ENCODE results near the gene MIEN1. TPM values are rescaled to one million over a fixed set of nuclear protein-coding genes. Genes with fewer than 3 reads are reported as not detected.

Gene MIEN1, protein sequence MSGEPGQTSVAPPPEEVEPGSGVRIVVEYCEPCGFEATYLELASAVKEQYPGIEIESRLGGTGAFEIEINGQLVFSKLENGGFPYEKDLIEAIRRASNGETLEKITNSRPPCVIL
- 90.7 to 109 TPM (median 94.1 TPM) in 5 replicates for total RNA-seq (2022; extraction: Qiagen RNA extraction; ENCODE audit: low read depth)

DNA sequence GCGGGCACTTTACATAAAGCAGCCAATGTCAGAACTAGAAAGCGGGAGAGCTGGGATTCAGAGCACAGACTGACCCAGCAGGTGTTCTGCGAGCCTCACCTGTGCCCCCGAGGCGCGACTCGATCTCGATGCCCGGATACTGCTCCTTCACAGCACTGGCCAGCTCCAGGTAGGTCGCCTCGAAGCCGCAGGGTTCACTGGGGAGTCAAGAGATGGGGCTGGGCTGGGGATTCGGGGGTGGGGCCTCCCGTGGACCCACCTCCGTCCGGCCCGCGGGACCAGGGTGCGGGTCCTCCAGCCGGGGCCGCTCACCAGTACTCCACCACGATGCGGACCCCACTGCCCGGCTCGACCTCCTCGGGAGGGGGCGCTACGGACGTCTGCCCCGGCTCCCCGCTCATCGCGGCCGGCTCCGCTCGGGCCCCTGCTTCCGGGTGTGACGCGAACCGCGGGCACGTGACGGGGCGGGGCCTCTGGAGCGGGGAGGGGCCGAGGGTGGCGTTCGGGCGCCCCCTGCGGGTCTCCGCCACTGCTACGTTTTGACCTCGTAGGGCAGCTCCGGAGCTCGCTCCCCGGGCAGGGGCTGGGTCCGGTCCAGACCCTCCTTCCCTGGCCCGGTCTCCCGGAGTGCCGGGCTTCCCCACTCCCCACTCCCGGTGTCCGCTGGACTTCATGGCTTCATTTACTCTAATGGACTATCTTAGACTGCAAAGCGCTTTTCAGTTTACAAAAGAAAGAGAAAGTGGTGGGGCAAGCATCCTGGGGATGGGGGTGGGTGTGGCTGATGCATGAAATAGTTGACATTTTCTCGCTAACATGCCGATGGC, at the start of gene MIEN1:
Gene MIEN1 (minus strand): TSS at position 438 of the 827 bp plus-strand sequence. CDS start 37 bp downstream, at position 401.

DNA sequence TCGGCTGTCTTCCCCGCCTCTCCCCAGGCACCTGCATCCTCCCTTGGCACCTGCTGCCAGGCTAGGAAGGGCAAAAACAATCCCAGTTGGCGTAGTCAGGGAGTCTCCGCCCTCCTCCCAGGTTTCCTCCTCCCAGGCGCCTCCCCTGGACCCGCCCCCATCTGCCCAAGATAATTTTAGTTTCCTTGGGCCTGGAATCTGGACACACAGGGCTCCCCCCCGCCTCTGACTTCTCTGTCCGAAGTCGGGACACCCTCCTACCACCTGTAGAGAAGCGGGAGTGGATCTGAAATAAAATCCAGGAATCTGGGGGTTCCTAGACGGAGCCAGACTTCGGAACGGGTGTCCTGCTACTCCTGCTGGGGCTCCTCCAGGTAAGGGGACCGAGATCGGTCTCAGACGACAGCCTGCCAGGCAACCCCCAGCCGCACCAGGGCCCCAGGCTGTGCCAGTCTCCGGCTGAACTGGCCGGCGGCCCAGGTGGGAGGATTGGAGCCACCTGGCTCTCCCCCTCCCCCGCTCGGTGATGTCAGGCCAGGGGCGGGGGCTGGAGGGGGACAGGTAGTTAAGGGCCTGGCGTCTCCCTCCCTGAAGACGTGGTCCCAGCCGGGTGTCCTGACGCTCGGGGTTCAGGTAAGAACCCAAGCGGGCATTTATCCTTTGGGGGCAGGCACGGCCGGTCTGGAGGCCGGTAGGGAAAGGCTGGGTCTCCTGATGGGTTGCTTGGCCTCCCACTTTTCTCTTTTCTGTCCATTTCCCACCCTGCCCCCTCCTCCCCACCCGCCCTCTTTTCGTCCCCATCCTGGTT, 7.6 kb upstream of the MIEN1 start, which contains the start of gene GRB7:
Gene GRB7 (plus strand): TSS at position 179 of the 808 bp plus-strand sequence. CDS start 4,364 bp downstream, outside the sequence.

DNA sequence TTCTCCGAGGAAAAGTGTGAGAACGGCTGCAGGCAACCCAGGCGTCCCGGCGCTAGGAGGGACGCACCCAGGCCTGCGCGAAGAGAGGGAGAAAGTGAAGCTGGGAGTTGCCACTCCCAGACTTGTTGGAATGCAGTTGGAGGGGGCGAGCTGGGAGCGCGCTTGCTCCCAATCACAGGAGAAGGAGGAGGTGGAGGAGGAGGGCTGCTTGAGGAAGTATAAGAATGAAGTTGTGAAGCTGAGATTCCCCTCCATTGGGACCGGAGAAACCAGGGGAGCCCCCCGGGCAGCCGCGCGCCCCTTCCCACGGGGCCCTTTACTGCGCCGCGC, 30.5 kb downstream of the MIEN1 start, which contains the start of gene ERBB2:
Gene ERBB2 (plus strand): TSS at position 247 of the 330 bp plus-strand sequence. CDS start 175 bp downstream, outside the sequence.

DNA sequence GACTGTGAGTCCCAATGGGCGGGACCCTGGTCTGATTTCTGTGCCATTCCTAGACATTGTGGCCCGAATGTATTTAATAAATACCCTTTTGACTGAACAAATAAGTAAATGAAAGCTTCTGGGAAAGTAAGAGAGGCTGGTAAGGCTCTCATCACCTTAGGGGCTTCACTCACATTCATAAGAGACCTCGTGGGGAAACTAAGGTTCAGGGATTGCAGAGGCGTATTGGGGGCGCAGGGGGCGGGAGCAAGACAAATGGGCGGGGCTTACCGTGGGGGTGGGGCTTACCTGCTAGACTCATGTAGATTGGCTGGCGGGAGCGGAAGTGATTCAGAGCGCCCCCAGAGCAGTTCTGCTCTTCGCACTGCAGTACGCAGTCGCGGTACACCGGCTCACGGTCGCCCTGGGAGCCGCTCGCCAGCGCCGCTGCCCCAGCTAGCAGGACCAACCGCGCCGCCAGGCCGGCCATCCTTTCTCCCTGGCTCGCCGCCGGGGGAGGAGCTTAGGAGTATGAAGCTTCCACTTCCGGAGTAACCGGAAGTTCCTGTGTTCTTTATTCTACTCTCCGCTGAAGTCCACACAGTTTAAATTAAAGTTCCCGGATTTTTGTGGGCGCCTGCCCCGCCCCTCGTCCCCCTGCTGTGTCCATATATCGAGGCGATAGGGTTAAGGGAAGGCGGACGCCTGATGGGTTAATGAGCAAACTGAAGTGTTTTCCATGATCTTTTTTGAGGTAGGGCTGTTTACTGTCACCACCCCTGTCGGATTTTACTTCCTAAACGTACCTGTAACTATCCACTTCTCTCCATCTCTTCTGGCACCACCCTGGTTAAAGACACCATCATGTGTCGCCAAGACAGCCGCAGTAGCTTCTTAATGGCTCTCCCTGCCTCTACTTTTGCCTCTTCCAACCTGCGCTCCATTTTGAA, 42.5 kb downstream of the MIEN1 start, which contains the start of gene PGAP3:
Gene PGAP3 (minus strand): TSS at position 512 of the 929 bp plus-strand sequence. CDS start 43 bp downstream, at position 469.

Other genes with a start within 250 kb of the MIEN1 start
- gene NEUROD2, start 122.6 kb downstream of the MIEN1 start, total RNA-seq (2022; extraction: Qiagen RNA extraction; ENCODE audit: low read depth) = not detected in 5 replicates
- gene PPP1R1B, start 103.6 kb downstream of the MIEN1 start, total RNA-seq (2022; extraction: Qiagen RNA extraction; ENCODE audit: low read depth) = 0.13 TPM in 1 of 5 replicates, not detected in the others
- gene STARD3, start 93.4 kb downstream of the MIEN1 start, total RNA-seq (2022; extraction: Qiagen RNA extraction; ENCODE audit: low read depth) = 40.5 to 62.3 TPM (median 55.7 TPM) in 5 replicates
- 0.54 to 1.0 TPM (median 0.92 TPM) in 5 replicates for gene TCAP, start 65.2 kb downstream of the MIEN1 start, total RNA-seq (2022; extraction: Qiagen RNA extraction; ENCODE audit: low read depth)
- gene PNMT, start 62.1 kb downstream of the MIEN1 start, total RNA-seq (2022; extraction: Qiagen RNA extraction; ENCODE audit: low read depth) = not detected in 5 replicates
- gene PGAP3, start 42.5 kb downstream of the MIEN1 start, total RNA-seq (2022; extraction: Qiagen RNA extraction; ENCODE audit: low read depth) = 6.4 to 8.5 TPM (median 8.1 TPM) in 5 replicates
- 27.5 to 36.2 TPM (median 30.1 TPM) in 5 replicates for gene ERBB2, start 30.5 kb downstream of the MIEN1 start, total RNA-seq (2022; extraction: Qiagen RNA extraction; ENCODE audit: low read depth)
- gene GRB7, start 7.4 kb upstream of the MIEN1 start, total RNA-seq (2022; extraction: Qiagen RNA extraction; ENCODE audit: low read depth) = 2.8 to 7.3 TPM (median 4.8 TPM) in 5 replicates
- not detected in 5 replicates for gene IKZF3, start 133.8 kb upstream of the MIEN1 start, total RNA-seq (2022; extraction: Qiagen RNA extraction; ENCODE audit: low read depth)
- gene ZPBP2, start 137.7 kb upstream of the MIEN1 start, total RNA-seq (2022; extraction: Qiagen RNA extraction; ENCODE audit: low read depth) = not detected in 5 replicates
- 1.7 to 2.9 TPM (median 2.3 TPM) in 5 replicates for gene GSDMB, start 188.1 kb upstream of the MIEN1 start, total RNA-seq (2022; extraction: Qiagen RNA extraction; ENCODE audit: low read depth)
- 33.9 to 47.8 TPM (median 44.0 TPM) in 5 replicates for gene ORMDL3, start 197.1 kb upstream of the MIEN1 start, total RNA-seq (2022; extraction: Qiagen RNA extraction; ENCODE audit: low read depth)
- not detected in 5 replicates for gene LRRC3C, start 197.2 kb upstream of the MIEN1 start, total RNA-seq (2022; extraction: Qiagen RNA extraction; ENCODE audit: low read depth)
- not detected in 5 replicates for gene GSDMA, start 232.5 kb upstream of the MIEN1 start, total RNA-seq (2022; extraction: Qiagen RNA extraction; ENCODE audit: low read depth)

All from A549 treated with RU486 at 1 μM for 4 hours (cell line).